CD14-positive monocyte (primary cell): ENCODE data around the gene TPGS1. TPM values are rescaled to one million over a fixed set of nuclear protein-coding genes. Genes with fewer than 3 reads are reported as not detected.

Experiments used
- DNase-seq, 3 donors: peaks; one replicate each; pipeline ENCODE4 v3.0.0-alpha.2; 2011 to 2022
- H2AFZ ChIP-seq: 2 replicates; pipeline ENCODE4 v1.6.0; 2012; ENCODE audit warnings: mild to moderate bottlenecking, low read depth, low read length, inconsistent platforms; ENCODE audit not compliant: insufficient read depth, poor library complexity, severe bottlenecking
- H3K27ac ChIP-seq, 2 donors: 1 replicate in 1 of 2; 2 replicates in 1 of 2; pipeline ENCODE4 v1.5.1; 2012 to 2013; ENCODE audit warnings: low read length in 2 of 2, control low read depth in 1 of 2, inconsistent platforms in 1 of 2, low read depth in 1 of 2, mild to moderate bottlenecking in 1 of 2
- H3K27me3 ChIP-seq, 2 donors: one replicate each; pipeline versions ENCODE4 v1.6.0 to v1.6.1; 2011 to 2013; ENCODE audit warnings: low read length in 2 of 2; ENCODE audit not compliant: control insufficient read depth in 2 of 2, insufficient read depth in 2 of 2
- H3K36me3 ChIP-seq, 2 donors: replicated peaks in 1 of 2; 1 replicate in 1 of 2; 2 replicates in 1 of 2; pipeline versions ENCODE4 v1.5.1 to v1.6.1; 2012 to 2013; ENCODE audit warnings: low read length in 2 of 2, control low read depth in 1 of 2, inconsistent platforms in 1 of 2, mild to moderate bottlenecking in 1 of 2; ENCODE audit not compliant: insufficient read depth in 2 of 2, control insufficient read depth in 1 of 2
- H3K4me1 ChIP-seq, 2 donors: 1 replicate in 1 of 2; 2 replicates in 1 of 2; pipeline versions ENCODE4 v1.5.1 to v1.6.1; 2012 to 2013; ENCODE audit warnings: low read length in 2 of 2, control low read depth in 1 of 2, inconsistent platforms in 1 of 2, mild to moderate bottlenecking in 1 of 2, moderate library complexity in 1 of 2; ENCODE audit not compliant: insufficient read depth in 2 of 2, control insufficient read depth in 1 of 2
- H3K4me2 ChIP-seq: replicated peaks from 2 replicates; pipeline ENCODE3; 2012; ENCODE audit warnings: low read length, moderate library complexity, mild to moderate bottlenecking; ENCODE audit not compliant: poor library complexity, severe bottlenecking; ENCODE audit errors: extremely low read depth
- H3K4me3 ChIP-seq, 3 experiments: fragments of 200-600 bp in 1 of 3; sonication (generic) in 1 of 3; replicated peaks in 1 of 3; 1 replicate in 2 of 3; 2 replicates in 1 of 3; pipeline ENCODE4 v1.5.1; 2011 to 2013; ENCODE audit warnings: low read length in 3 of 3, mild to moderate bottlenecking in 3 of 3, control low read depth in 2 of 3, low read depth in 2 of 3, inconsistent platforms in 1 of 3, moderate library complexity in 1 of 3
- H3K79me2 ChIP-seq: 2 replicates; pipeline ENCODE4 v1.6.0; 2012; ENCODE audit warnings: mild to moderate bottlenecking, control low read depth, inconsistent platforms, low read length, moderate library complexity; ENCODE audit not compliant: insufficient read depth
- H3K9ac ChIP-seq: 2 replicates; pipeline ENCODE4 v1.6.0; 2017; ENCODE audit warnings: low read length, mild to moderate bottlenecking; ENCODE audit not compliant: insufficient read depth, poor library complexity, severe bottlenecking
- H3K9me3 ChIP-seq, 2 donors: replicated peaks in 1 of 2; 1 replicate in 1 of 2; 2 replicates in 1 of 2; pipeline versions ENCODE4 v1.5.1 to v1.6.1; 2012 to 2013; ENCODE audit warnings: low read length in 2 of 2, control low read depth in 1 of 2; ENCODE audit not compliant: control insufficient read depth in 1 of 2, insufficient read depth in 1 of 2
- H4K20me1 ChIP-seq: 2 replicates; pipeline ENCODE4 v1.6.0; 2012; ENCODE audit warnings: mild to moderate bottlenecking, low read length, control low read depth, moderate library complexity; ENCODE audit not compliant: insufficient read depth
- H3K27ac Mint-ChIP-seq, 7 donors: one replicate each; pipeline ENCODE4 v1.8.0; 2020; ENCODE audit warnings: mild to moderate bottlenecking in 7 of 7, mixed read lengths in 7 of 7, moderate library complexity in 6 of 7, inconsistent platforms in 2 of 7
- H3K27me3 Mint-ChIP-seq, 3 donors: one replicate each; pipeline ENCODE4 v1.8.0; 2021 to 2022; ENCODE audit warnings: low read depth in 3 of 3, mild to moderate bottlenecking in 3 of 3, mixed read lengths in 3 of 3, moderate library complexity in 3 of 3, inconsistent platforms in 1 of 3
- H3K36me3 Mint-ChIP-seq, 2 donors: one replicate each; pipeline ENCODE4 v1.8.0; 2020; ENCODE audit warnings: mixed read lengths in 2 of 2, inconsistent platforms in 1 of 2, mild to moderate bottlenecking in 1 of 2
- H3K4me1 Mint-ChIP-seq: one replicate; pipeline ENCODE4 v1.8.0; 2020; ENCODE audit warnings: mild to moderate bottlenecking, mixed read lengths
- H3K4me3 Mint-ChIP-seq, 2 donors: one replicate each; pipeline ENCODE4 v1.8.0; 2020; ENCODE audit warnings: mild to moderate bottlenecking in 2 of 2, mixed read lengths in 2 of 2, moderate library complexity in 1 of 2
- H3K9me3 Mint-ChIP-seq, 7 donors: one replicate each; pipeline ENCODE4 v1.8.0; 2020 to 2022; ENCODE audit warnings: mixed read lengths in 7 of 7, mild to moderate bottlenecking in 6 of 7, moderate library complexity in 6 of 7, inconsistent platforms in 2 of 7
- CTCF ChIP-seq: fragments of 200-600 bp; IDR thresholded peaks from one replicate; pipeline ENCODE4 v1.8.0; 2022; ENCODE audit warnings: antibody characterized with exemption, mild to moderate bottlenecking
- WGBS: methylation state at CpG from one replicate; pipeline ENCODE4 v1.1.5; 2013; ENCODE audit warnings: missing lambda C conversion rate; ENCODE audit not compliant: insufficient coverage; 5-methylcytosine and 5-hydroxymethylcytosine counted together
- intact Hi-C, 2 donors: fragments of 100-400 bp; cut with micrococcal nuclease; formaldehyde crosslinking; loops; one replicate each; pipeline versions ENCODE4 v1.15.0 to v1.15.1; 2023
- polyA plus RNA-seq, 3 donors: library from polyadenylated mRNA; depleted of rRNA in 1 of 3; unstranded in 2 of 3; stranded (reverse) in 1 of 3; fragments of 300-500 nt in 2 of 3; fragments of >200 nt in 1 of 3; fragmentation: Illumina TruSeq in 2 of 3; gene quantifications; 1 replicate in 2 of 3; 2 replicates in 1 of 3; pipeline ENCODE4 v1.2.3, GENCODE V29; 2012 to 2021

Gene TPGS1
- polyA plus RNA-seq, 3 donors = 9.2 to 48.1 (median 14.2) TPM

GRCh38 chr19:474126-475078 lies 32.9 kb upstream of the TPGS1 start:
- no peak overlapping the region for H3K9ac ChIP-seq
- Mint-ChIP-seq H3K36me3 (no peaks in the 10 kb centered on the region), H3K27me3 (peaks cover 1 to 22% (median 14%) of the 10 kb centered on the region in 3 donors), H3K27ac (no peak overlapping the region), H3K4me3 (no peak overlapping the region), H3K9me3 (peaks cover 0 to 2% (median 0%) of the 10 kb centered on the region in 7 donors), H3K4me1 (no peaks in the 10 kb centered on the region)
- intact Hi-C loops = no loop called here
- no peak overlapping the region for H3K27ac ChIP-seq
- H3K79me2 ChIP-seq = no peaks in the 10 kb centered on the region
- H3K9me3 ChIP-seq = no peaks in the 10 kb centered on the region
- no peaks in the 10 kb centered on the region for H4K20me1 ChIP-seq
- H3K4me3 ChIP-seq = no peak overlapping the region
- H2AFZ ChIP-seq = no peak overlapping the region
- H3K27me3 ChIP-seq = no peaks in the 10 kb centered on the region
- WGBS = 74% methylated on average over 46 of the region's 57 CpGs
- no peaks in the 10 kb centered on the region for H3K36me3 ChIP-seq
- H3K4me1 ChIP-seq = no peaks in the 10 kb centered on the region
- no peak overlapping the region for H3K4me2 ChIP-seq
- no peak for TF ChIP-seq CTCF
- no peak for DNase-seq

- peaks cover 5 to 9% (median 6%) of the 10 kb centered on the region in 7 donors for H3K9me3 Mint-ChIP-seq
- H3K27ac ChIP-seq = no peak overlapping the region
- H3K27ac Mint-ChIP-seq = no peak overlapping the region
- no peak overlapping the region for H3K4me3 Mint-ChIP-seq
- no peaks in the 10 kb centered on the region for H3K36me3 ChIP-seq
- no peak overlapping the region for H3K4me2 ChIP-seq
- H3K4me1 ChIP-seq = no peaks in the 10 kb centered on the region
- H3K27me3 ChIP-seq = no peaks in the 10 kb centered on the region
- H3K4me3 ChIP-seq = no peak overlapping the region
- no peak for TF ChIP-seq CTCF
- intact Hi-C loops = no loop called here
- H2AFZ ChIP-seq = no peak overlapping the region
- H3K9ac ChIP-seq = no peak overlapping the region
- peaks cover 1 to 7% of the 10 kb centered on the region in 2 donors for H3K9me3 ChIP-seq
- no peaks in the 10 kb centered on the region for H4K20me1 ChIP-seq
- H3K79me2 ChIP-seq = no peaks in the 10 kb centered on the region
- 78% methylated on average over 12 of the region's 13 CpGs for WGBS
- no peak for DNase-seq
- H3K36me3 Mint-ChIP-seq = no peaks in the 10 kb centered on the region
- H3K4me1 Mint-ChIP-seq = peaks cover 5% of the 10 kb centered on the region
- H3K27me3 Mint-ChIP-seq = peaks cover 8 to 29% (median 19%) of the 10 kb centered on the region in 3 donors
Observed at GRCh38 chr19:475360-475759, 31.9 kb upstream of the TPGS1 start.
